K562 (cell line): ENCODE data around the gene HSD17B1. TPM values are rescaled to one million over a fixed set of nuclear protein-coding genes. Genes with fewer than 3 reads are reported as not detected.

Experiments used
- ARID2 ChIP-seq: fragments of 450-650 bp; IDR thresholded peaks from 2 replicates; pipeline ENCODE4 v1.6.1; 2017; ENCODE audit warnings: antibody characterized with exemption, mild to moderate bottlenecking
- ARID4B ChIP-seq: sonication (generic); formaldehyde crosslinking; IDR thresholded peaks from 2 replicates; pipeline ENCODE4 v1.8.0; 2022; ENCODE audit warnings: mild to moderate bottlenecking, missing genetic modification reagents
- CBFB ChIP-seq: sonication (generic); formaldehyde crosslinking; IDR thresholded peaks from 2 replicates; pipeline ENCODE4 v1.4.0; 2020; ENCODE audit warnings: mild to moderate bottlenecking, missing genetic modification reagents
- CBX8 ChIP-seq: fragments of 200-600 bp; sonication (generic); IDR thresholded peaks from 2 replicates; pipeline ENCODE4 v1.6.1; 2012; ENCODE audit warnings: borderline replicate concordance, mixed run types, low read depth, mild to moderate bottlenecking, moderate library complexity, mixed read lengths, low read length, control low read depth, inconsistent platforms; ENCODE audit not compliant: poor library complexity, severe bottlenecking; ENCODE audit errors: extremely low read depth
- CREB3 ChIP-seq: fragments of 450-650 bp; conservative IDR thresholded peaks from 2 replicates; pipeline ENCODE4 v1.6.1; 2016; ENCODE audit warnings: missing genetic modification characterization, low read depth, mild to moderate bottlenecking, missing compliant biosample characterization, moderate library complexity
- RREB1 ChIP-seq: fragments of 250-450 bp; sonication (Bioruptor Pico); IDR thresholded peaks from 2 replicates; pipeline ENCODE4 v1.4.0; 2020
- SMAD4 ChIP-seq: fragments of 250-450 bp; sonication (Bioruptor Pico); conservative IDR thresholded peaks from 2 replicates; pipeline ENCODE4 v1.8.0; 2021; ENCODE audit warnings: inconsistent platforms, mild to moderate bottlenecking, moderate library complexity
- ZNF384 ChIP-seq: IDR thresholded peaks from 2 replicates; pipeline ENCODE4 v1.6.1; 2012; ENCODE audit warnings: low read depth, low read length, improper control_type of control experiment
- polyA plus RNA-seq, 8 experiments: library from polyadenylated mRNA; depleted of rRNA in 4 of 8; stranded (reverse) in 5 of 8; unstranded in 3 of 8; fragments of >200 nt; fragmentation: Nextera tagmentation in 2 of 8; fragmentation: Illumina TruSeq in 1 of 8; extraction: Ambion mirVana in 2 of 8; extraction: Trizol in 1 of 8; gene quantifications; 2 replicates each; pipeline versions ENCODE4 v1.2.1 to v1.2.3, GENCODE V29; 2011 to 2014; ENCODE audit warnings: inconsistent platforms in 1 of 8, missing spikeins in 1 of 8
- total RNA-seq, 7 experiments: library from RNA; depleted of rRNA in 6 of 7; stranded (reverse); fragments of >200 nt in 6 of 7; fragmentation: Illumina TruSeq in 2 of 7; extraction: Trizol in 2 of 7; gene quantifications; 2 replicates each; pipeline versions ENCODE4 v1.2.1 to v1.2.3, GENCODE V29; 2011 to 2021; ENCODE audit warnings: low replicate concordance in 1 of 7

Gene HSD17B1
- total and polyA plus RNA-seq, 9 of the 15 experiments (the other 6 are each of a cell fraction or from before 2014, with no cell fraction given), result 0.55 to 21.1 (median 3.6) TPM

- TF ChIP-seq ZNF384 (no peak), ARID2 (no peak), CREB3 (tag) (no peak), CBX8 (no peak), SMAD4 (CRISPR knock-in tag) (peak; percentile 46), ARID4B (no peak), RREB1 (CRISPR knock-in tag) (peak; percentile 58; the same call in 1 of the 2 replicates), CBFB (0 out of 2 replicates have a peak, but pooled peaks have one; percentile 70)
These were observed 1.8 kb downstream of the HSD17B1 start (continued) for GRCh38 chr17:42554250-42555121.
